Large intestine (tissue), 3 donors: Measurements from ENCODE around the gene BFSP2. TPM values are rescaled to one million over a fixed set of nuclear protein-coding genes. Genes with fewer than 3 reads are reported as not detected.
"Not testable (repeated sequence)": the region's sequence is repeated elsewhere in the genome, so short reads cannot be mapped to it uniquely, and the experiment has no call there.

Source experiments
- DNase-seq, 2 donors: peaks; one replicate each; pipeline versions ENCODE4 v3.0.0 to v3.0.0-alpha.2; 2013
- H3K27ac ChIP-seq: one replicate; pipeline ENCODE4 v1.5.1; 2013; ENCODE audit warnings: low read length
- H3K27me3 ChIP-seq: 2 replicates; pipeline ENCODE4 v1.6.1; 2013; ENCODE audit warnings: low read length; ENCODE audit not compliant: control insufficient read depth, insufficient read depth
- H3K36me3 ChIP-seq: 2 replicates; pipeline ENCODE4 v1.6.1; 2013; ENCODE audit warnings: low read length; ENCODE audit not compliant: control insufficient read depth, insufficient read depth
- H3K4me1 ChIP-seq: one replicate; pipeline ENCODE4 v1.6.1; 2013; ENCODE audit warnings: low read length; ENCODE audit not compliant: control insufficient read depth, insufficient read depth
- H3K4me3 ChIP-seq: one replicate; pipeline ENCODE4 v1.5.1; 2013; ENCODE audit warnings: low read length
- H3K9me3 ChIP-seq: one replicate; pipeline ENCODE4 v1.6.1; 2013; ENCODE audit warnings: mild to moderate bottlenecking, low read depth, low read length, moderate library complexity; ENCODE audit not compliant: control insufficient read depth
- WGBS: methylation state at CpG from one replicate; pipeline ENCODE4 v1.1.5; 2013; ENCODE audit warnings: low lambda C conversion rate; ENCODE audit not compliant: insufficient coverage; 5-methylcytosine and 5-hydroxymethylcytosine counted together
- polyA plus RNA-seq: library from polyadenylated mRNA; unstranded; fragments of 120-200 nt; gene quantifications from one replicate; pipeline ENCODE4 v1.2.1, GENCODE V29; 2013

Gene BFSP2
- polyA plus RNA-seq, 1 donor = not detected

DNA sequence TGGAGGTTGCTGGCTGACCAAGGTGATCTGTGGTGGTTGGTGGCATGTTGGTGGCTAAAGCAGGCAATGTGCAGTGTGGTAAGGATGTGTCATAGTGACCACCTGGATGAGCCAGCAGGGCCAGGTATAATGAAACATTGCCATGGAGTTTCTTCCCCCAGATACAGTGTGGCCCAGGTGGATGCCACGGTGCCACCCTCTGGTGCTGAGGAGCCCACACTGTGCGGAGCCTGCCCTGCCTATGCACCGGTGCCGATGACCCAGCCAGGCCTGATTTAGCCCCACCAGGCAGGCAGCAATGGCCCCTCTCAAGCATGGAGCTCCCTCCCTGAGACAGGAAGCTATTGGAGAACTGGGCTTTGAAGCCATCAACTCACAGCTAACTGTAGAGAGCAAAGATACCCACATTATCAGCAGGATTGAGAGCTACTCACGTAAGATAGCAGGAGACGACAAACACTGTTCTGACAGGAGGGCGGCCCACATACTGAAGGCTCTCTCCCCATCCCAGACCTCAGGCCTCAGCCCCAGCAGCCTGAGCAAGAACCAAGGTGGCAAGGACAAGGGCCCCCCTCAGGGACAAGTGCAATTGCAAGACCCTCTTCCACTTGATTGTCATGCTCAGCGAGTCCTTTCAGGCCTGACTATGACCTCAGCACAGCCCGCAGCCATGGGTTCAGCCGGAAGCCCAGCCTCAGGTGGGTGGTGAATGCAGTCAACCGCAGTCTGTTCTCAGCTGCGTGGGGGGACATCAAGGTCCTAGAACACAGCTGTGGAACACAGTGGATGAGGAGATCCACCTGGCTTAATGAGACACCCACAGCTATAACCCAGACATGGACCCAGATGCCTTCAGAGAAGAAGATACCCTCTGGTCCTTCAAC lies 90.9 kb downstream of the BFSP2 start:
- Histone ChIP-seq H3K4me1 (no peaks in the 10 kb centered on the region), H3K4me3 (no peak overlapping the region), H3K9me3 (peaks cover 5% of the 10 kb centered on the region), H3K27me3 (no peaks in the 10 kb centered on the region), H3K36me3 (no peaks in the 10 kb centered on the region), H3K27ac (no peak overlapping the region)
- DNase-seq = no peak
- no CpG with 5 or more reads among the region's 12 CpGs for WGBS

GRCh38 chr3:133491481-133492059 lies 91.7 kb downstream of the BFSP2 start:
- no peak for DNase-seq
- no peaks in the 10 kb centered on the region for H3K9me3 ChIP-seq
- WGBS = no CpG with 5 or more reads among the region's 3 CpGs
- no peaks in the 10 kb centered on the region for H3K4me1 ChIP-seq
- no peaks in the 10 kb centered on the region for H3K36me3 ChIP-seq
- no peak overlapping the region for H3K4me3 ChIP-seq
- no peaks in the 10 kb centered on the region for H3K27me3 ChIP-seq
- H3K27ac ChIP-seq = no peak overlapping the region

DNA sequence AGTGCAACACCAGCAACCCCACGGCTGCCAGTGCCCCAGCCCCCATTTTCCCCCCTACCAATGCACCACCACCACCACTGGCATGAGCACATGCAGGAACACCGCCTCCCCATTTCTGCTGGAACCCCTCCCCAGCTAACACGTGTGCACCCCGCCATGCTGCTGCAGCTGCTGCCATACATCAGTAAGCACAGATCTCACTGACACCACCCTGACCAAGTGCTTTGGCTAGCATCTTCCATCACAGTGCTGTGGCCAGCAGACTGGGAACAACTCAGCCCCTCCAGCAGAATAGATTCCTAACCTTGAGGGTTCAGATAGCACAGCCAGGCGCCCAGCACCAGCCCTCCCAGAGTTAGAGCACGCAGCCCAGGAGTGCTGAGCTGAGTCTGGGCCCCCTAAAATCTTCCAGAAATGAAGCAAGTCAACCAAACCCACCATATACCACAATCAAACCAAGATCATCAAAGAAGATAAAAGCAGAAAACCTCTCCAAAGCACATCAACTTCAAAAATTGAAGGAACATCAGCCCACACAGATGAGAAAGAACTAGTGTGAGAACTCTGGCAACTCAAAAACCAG lies 92.4 kb downstream of the BFSP2 start:
- H3K27ac ChIP-seq = no peak overlapping the region

DNA sequence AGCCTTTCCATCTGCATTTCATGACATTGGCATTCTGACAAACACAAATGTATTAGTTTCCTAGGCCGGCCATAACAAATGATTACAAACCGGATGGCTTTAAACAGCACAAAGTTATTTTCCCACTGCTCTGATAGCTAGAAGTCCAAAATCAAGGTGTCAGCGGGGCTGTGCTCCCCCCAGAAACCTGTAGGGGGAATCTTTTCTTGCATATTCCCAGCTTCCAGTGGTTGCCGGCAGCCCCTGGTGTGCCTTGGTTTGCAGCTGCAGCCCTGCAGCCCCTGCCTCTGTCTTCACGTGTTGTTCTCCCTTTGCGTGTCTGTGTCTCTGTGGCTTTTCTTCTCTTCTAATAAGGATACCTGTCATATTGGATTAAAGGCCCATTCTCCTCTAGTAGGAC lies 94.6 kb downstream of the BFSP2 start:
- H3K27me3 ChIP-seq = no peaks in the 10 kb centered on the region
- no peaks in the 10 kb centered on the region for H3K4me1 ChIP-seq
- no peak overlapping the region for H3K4me3 ChIP-seq
- no peaks in the 10 kb centered on the region for H3K36me3 ChIP-seq
- H3K9me3 ChIP-seq = no peaks in the 10 kb centered on the region
- DNase-seq = no peak
- H3K27ac ChIP-seq = no peak overlapping the region
- 73% methylated on average over 3 of the region's 6 CpGs for WGBS

More for the DNA sequence above, 92.4 kb downstream of the BFSP2 start:
- Histone ChIP-seq H3K36me3 (no peaks in the 10 kb centered on the region), H3K9me3 (no peaks in the 10 kb centered on the region), H3K4me3 (no peak overlapping the region), H3K4me1 (no peaks in the 10 kb centered on the region), H3K27me3 (no peaks in the 10 kb centered on the region)
- WGBS = no CpG with 5 or more reads among the region's 6 CpGs
- DNase-seq = no peak

DNA sequence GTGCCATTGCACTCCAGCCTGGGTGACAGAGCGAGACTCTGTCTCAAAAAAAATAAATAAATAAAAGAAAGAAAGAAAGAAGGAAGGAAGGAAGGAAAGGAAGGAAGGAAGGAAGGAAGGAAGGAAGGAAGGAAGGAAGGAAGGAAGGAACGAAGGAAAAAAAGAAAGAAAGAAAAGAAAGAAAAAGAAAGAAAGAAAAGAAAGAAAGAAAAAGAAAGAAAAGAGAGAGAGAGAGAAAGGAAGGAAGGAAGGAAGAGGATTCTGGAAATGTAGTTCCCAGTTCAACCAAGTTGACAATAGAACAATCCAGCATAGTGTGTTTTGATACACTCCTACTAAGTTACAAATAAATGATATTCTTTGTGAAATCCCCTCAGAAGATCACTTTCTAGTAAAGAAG lies 102.7 kb downstream of the BFSP2 start:
- not testable (repeated sequence) for H3K9me3 ChIP-seq, DNase-seq, H3K27ac ChIP-seq, H3K4me3 ChIP-seq, H3K36me3 ChIP-seq, H3K4me1 ChIP-seq, H3K27me3 ChIP-seq
- WGBS = no CpG with 5 or more reads among the region's 2 CpGs

- no peaks in the 10 kb centered on the region for H3K9me3 ChIP-seq
- DNase-seq = no peak
- no peaks in the 10 kb centered on the region for H3K36me3 ChIP-seq
- H3K4me1 ChIP-seq = no peaks in the 10 kb centered on the region
- H3K4me3 ChIP-seq = no peak overlapping the region
- no CpG with 5 or more reads among the region's 1 CpG for WGBS
- peaks cover 3% of the 10 kb centered on the region for H3K27me3 ChIP-seq
- no peak overlapping the region for H3K27ac ChIP-seq
Measured at GRCh38 chr3:133503409-133503808, 103.6 kb downstream of the BFSP2 start.

DNA sequence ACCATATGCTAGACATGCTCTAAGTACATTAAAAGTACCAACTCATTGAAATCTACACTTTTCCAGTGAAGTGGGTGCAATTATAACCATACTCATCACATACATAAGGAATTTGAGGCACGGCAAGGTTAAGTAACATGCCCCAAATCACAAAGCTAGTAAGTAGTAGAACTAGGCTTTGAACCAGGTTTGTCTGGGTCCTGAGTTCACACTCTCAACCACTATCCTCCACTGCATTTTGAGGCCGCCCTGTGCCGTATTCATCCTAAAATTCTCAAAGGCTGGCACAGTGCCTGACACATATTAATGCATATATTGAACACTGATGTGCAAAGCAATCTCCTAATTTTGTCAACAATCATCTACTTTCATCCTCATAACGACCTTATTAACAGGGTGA lies 104.9 kb downstream of the BFSP2 start:
- no peaks in the 10 kb centered on the region for H3K36me3 ChIP-seq
- no peak overlapping the region for H3K27ac ChIP-seq
- no peak for DNase-seq
- H3K9me3 ChIP-seq = no peaks in the 10 kb centered on the region
- H3K4me1 ChIP-seq = no peaks in the 10 kb centered on the region
- peaks cover 3% of the 10 kb centered on the region for H3K27me3 ChIP-seq
- H3K4me3 ChIP-seq = no peak overlapping the region
- WGBS = no CpG with 5 or more reads among the region's 4 CpGs

DNA sequence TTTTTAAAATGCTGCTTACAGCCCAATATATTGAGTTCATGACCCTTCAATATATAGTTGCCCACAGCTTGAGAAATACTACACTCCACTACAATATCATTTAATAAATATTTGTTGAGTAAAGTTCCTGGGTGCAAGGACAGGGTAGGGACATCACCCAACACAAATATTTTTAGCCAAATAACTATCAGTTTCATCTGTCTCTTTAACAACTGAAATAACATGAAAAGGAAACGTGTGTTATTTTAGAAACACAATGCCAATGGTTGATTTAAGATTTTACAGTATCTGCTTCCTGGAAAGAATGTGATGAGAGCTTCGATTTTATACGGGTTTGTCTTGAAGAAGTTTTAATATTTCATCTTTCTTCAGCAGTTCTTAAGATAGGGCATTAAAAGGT lies 106.0 kb downstream of the BFSP2 start:
- 43% methylated on average over 1 of the region's 3 CpGs for WGBS
- no peak for DNase-seq
- Histone ChIP-seq H3K4me1 (no peaks in the 10 kb centered on the region), H3K36me3 (no peaks in the 10 kb centered on the region), H3K27ac (no peak overlapping the region), H3K27me3 (peaks cover 3% of the 10 kb centered on the region), H3K4me3 (no peak overlapping the region), H3K9me3 (no peaks in the 10 kb centered on the region)

GRCh38 chr3:133506215-133506901 lies 106.5 kb downstream of the BFSP2 start:
- H3K9me3 ChIP-seq = no peaks in the 10 kb centered on the region
- no CpG with 5 or more reads among the region's 9 CpGs for WGBS
- peak in 1 of 2 donors; percentile 19 for DNase-seq

GRCh38 chr3:133509488-133509887 lies 109.6 kb downstream of the BFSP2 start:
- Histone ChIP-seq H3K9me3 (no peaks in the 10 kb centered on the region), H3K27me3 (peaks cover 3% of the 10 kb centered on the region), H3K36me3 (no peaks in the 10 kb centered on the region), H3K4me3 (no peak overlapping the region), H3K4me1 (no peaks in the 10 kb centered on the region), H3K27ac (no peak overlapping the region)
- DNase-seq = no peak

More at GRCh38 chr3:133506215-133506901, 106.5 kb downstream of the BFSP2 start:
- Histone ChIP-seq H3K36me3 (no peaks in the 10 kb centered on the region), H3K27ac (no peak overlapping the region), H3K4me1 (no peaks in the 10 kb centered on the region), H3K4me3 (no peak overlapping the region), H3K27me3 (peaks cover 3% of the 10 kb centered on the region)
